Measurements from ENCODE around the gene BPIFA2. TPM values are rescaled to one million over a fixed set of nuclear protein-coding genes. Genes with fewer than 3 reads are reported as not detected.

Gene BPIFA2
- total RNA-seq, 6 donors from 2014 or later, result not detected

DNA sequence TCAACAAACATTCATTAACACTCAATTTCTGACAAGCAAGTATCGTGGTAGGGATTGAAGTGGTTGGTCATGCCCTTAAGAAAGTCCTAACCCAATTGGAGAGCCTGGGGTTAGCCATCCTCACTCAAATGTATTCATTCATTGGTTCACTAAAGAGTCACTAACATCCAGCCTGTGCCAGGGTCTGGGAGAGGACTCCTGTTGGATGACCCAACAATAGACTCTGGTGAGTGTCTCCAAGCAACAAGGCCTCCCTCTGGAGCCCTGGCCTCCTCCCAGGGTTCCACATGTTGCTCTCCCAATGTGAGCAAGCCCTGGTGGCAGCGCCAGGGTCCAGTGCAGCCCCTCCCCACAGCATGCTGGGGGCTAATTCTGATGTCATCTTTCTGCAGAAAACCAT is 49.1 kb downstream of the BPIFA2 start, which contains the start of gene BPIFA3:
BPIFA3 (plus strand) TSS at position 301 of the 400 bp plus-strand sequence. CDS start 185 bp downstream, outside the sequence.
- 62 to 86% methylated on average over 1 to 2 of the region's 2 CpGs for WGBS, 2 donors
- ATAC-seq (ENCODE audit: low FRiP score in 2 of 2), result no peak
- H3K4me3 ChIP-seq, result no peak within 1 kb of the TSS

DNA sequence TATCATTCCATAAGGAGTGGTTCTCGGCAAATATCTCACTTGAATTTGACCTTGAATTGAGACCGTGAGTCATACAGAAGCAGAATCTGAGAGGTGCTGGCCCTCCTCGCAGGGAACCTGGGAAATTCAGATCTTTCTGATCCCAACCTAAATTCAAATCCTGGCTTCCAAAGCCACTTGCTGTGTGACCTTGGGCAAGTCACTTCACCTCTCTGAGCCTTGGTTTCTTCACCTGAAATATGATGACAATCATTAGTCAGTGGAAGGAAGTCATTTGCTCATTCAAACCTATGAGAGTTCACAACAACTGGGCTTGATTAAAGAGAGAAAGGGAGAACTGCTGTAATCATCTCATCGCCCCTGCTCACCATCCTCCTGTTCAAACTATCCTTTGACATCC is 56.4 kb downstream of the BPIFA2 start:
- Histone ChIP-seq H3K4me1 (no peaks in the 10 kb centered on the region), H3K27me3 (no peaks in the 10 kb centered on the region), H3K36me3 (no peaks in the 10 kb centered on the region), H3K4me3 (no peak overlapping the region), H3K9me3 (no peaks in the 10 kb centered on the region), H3K27ac (no peak overlapping the region)
- ATAC-seq (ENCODE audit: low FRiP score in 2 of 2) (no peak), DNase-seq (no peak)
- 84 to 91% methylated on average over 4 of the region's 4 CpGs for WGBS, 2 donors
- TF ChIP-seq, protein P1, sequence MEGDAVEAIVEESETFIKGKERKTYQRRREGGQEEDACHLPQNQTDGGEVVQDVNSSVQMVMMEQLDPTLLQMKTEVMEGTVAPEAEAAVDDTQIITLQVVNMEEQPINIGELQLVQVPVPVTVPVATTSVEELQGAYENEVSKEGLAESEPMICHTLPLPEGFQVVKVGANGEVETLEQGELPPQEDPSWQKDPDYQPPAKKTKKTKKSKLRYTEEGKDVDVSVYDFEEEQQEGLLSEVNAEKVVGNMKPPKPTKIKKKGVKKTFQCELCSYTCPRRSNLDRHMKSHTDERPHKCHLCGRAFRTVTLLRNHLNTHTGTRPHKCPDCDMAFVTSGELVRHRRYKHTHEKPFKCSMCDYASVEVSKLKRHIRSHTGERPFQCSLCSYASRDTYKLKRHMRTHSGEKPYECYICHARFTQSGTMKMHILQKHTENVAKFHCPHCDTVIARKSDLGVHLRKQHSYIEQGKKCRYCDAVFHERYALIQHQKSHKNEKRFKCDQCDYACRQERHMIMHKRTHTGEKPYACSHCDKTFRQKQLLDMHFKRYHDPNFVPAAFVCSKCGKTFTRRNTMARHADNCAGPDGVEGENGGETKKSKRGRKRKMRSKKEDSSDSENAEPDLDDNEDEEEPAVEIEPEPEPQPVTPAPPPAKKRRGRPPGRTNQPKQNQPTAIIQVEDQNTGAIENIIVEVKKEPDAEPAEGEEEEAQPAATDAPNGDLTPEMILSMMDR (IDR thresholded peaks at IDR 0.05), result no peak
- no peak for TF ChIP-seq POLR2AphosphoS5 (IDR thresholded peaks at IDR 0.05)
- TF ChIP-seq POLR2A (IDR thresholded peaks at IDR 0.05), result no peak
- no peak for TF ChIP-seq EP300 (IDR thresholded peaks at IDR 0.05)

More for the DNA sequence above, 49.1 kb downstream of the BPIFA2 start, which contains the start of gene BPIFA3:
- Histone ChIP-seq H3K27ac (no peak within 1 kb of the TSS), H3K36me3 (no peaks in the 10 kb centered on the region), H3K27me3 (no peaks in the 10 kb centered on the region), H3K4me1 (no peaks in the 10 kb centered on the region), H3K9me3 (no peaks in the 10 kb centered on the region)
- TF ChIP-seq, protein P1 (IDR thresholded peaks at IDR 0.05), result no peak
- no peak for TF ChIP-seq POLR2A (IDR thresholded peaks at IDR 0.05)
- no peak for TF ChIP-seq EP300 (IDR thresholded peaks at IDR 0.05)
- no peak for TF ChIP-seq POLR2AphosphoS5 (IDR thresholded peaks at IDR 0.05)
- DNase-seq, result no peak

DNA sequence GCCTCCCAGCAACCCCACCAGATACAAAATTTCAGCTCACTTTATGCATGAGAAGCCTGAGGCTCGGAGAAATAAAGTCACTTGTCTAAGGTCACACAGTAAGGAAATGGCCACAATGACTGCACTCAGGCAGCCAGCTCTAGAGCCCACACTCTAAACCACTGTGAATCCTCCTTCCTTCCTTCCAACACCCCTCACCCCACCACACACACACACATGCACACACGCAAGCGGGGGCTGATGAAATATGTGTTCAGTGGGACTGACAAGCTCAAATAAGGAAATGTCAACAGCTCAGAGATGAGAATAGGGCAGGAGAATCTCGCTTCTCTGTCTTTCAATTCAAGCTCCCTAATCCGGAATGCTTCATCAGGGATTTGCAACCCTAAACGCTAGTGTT is 61.9 kb downstream of the BPIFA2 start:
- no peak for DNase-seq
- H3K27ac ChIP-seq, result no peak overlapping the region
- no peaks in the 10 kb centered on the region for H3K9me3 ChIP-seq
- no peak overlapping the region for H3K4me3 ChIP-seq
- ATAC-seq (ENCODE audit: low FRiP score in 2 of 2), result no peak
- H3K27me3 ChIP-seq, result no peaks in the 10 kb centered on the region
- no peaks in the 10 kb centered on the region for H3K36me3 ChIP-seq
- TF ChIP-seq POLR2AphosphoS5 (IDR thresholded peaks at IDR 0.05), result no peak
- TF ChIP-seq, protein P1 (IDR thresholded peaks at IDR 0.05), result no peak
- TF ChIP-seq EP300 (IDR thresholded peaks at IDR 0.05), result no peak
- TF ChIP-seq POLR2A (IDR thresholded peaks at IDR 0.05), result no peak
- 45 to 51% methylated on average over 6 of the region's 6 CpGs for WGBS, 2 donors
- peaks cover 0 to 9% (median 0%) of the 10 kb centered on the region in 4 donors for H3K4me1 ChIP-seq

Other genes with a start within 250 kb of the BPIFA2 start
- not detected for gene SUN5, start 163.7 kb upstream of the BPIFA2 start, total RNA-seq
- 1 to 10 TPM in 1 of 6 donors, under 1 TPM in 2, not detected in 3; 0.23 to 3.1 (median 0.27) TPM for gene BPIFB2, start 160.5 kb upstream of the BPIFA2 start, total RNA-seq
- gene BPIFB6, start 136.5 kb upstream of the BPIFA2 start, total RNA-seq, result not detected
- gene BPIFB3, start 114.3 kb upstream of the BPIFA2 start, total RNA-seq, result not detected
- gene BPIFB4, start 88.5 kb upstream of the BPIFA2 start, total RNA-seq, result not detected
- gene BPIFA3, start 49.2 kb downstream of the BPIFA2 start, total RNA-seq, result not detected
- gene BPIFA1, start 67.8 kb downstream of the BPIFA2 start, total RNA-seq, result 10 to 100 TPM in 2 of 6 donors, 1 to 10 TPM in 2, under 1 TPM in 2; 0.26 to 61.8 (median 2.6) TPM
- gene BPIFB1, start 115.1 kb downstream of the BPIFA2 start, total RNA-seq, result 100 to 1,000 TPM in 2 of 6 donors, 10 to 100 TPM in 3, 1 to 10 TPM in 1; 4.8 to 323 (median 35.3) TPM
- 10 to 100 TPM; 19.1 to 33.7 (median 25.0) TPM for gene CDK5RAP1, start 233.4 kb downstream of the BPIFA2 start, total RNA-seq

Data from upper lobe of left lung (tissue), 6 donors.